K562 (cell line): ENCODE results near the gene NDUFAF3. TPM values are rescaled to one million over a fixed set of nuclear protein-coding genes. Genes with fewer than 3 reads are reported as not detected.

Experiments
- ARID2 ChIP-seq: fragments of 450-650 bp; IDR thresholded peaks from 2 replicates; pipeline ENCODE4 v1.6.1; 2017; ENCODE audit warnings: antibody characterized with exemption, mild to moderate bottlenecking
- CHD7 ChIP-seq: fragments of 200-600 bp; sonication (generic); IDR thresholded peaks from one replicate; pipeline ENCODE4 v1.6.1; 2012; ENCODE audit warnings: mild to moderate bottlenecking, low read depth, low read length, inconsistent platforms
- MNT ChIP-seq, 2 experiments: fragments of 450-650 bp; conservative IDR thresholded peaks; 2 replicates each; pipeline ENCODE4 v1.6.1; 2017; ENCODE audit warnings: mild to moderate bottlenecking in 2 of 2, moderate library complexity in 2 of 2
- NFXL1 ChIP-seq: fragments of 450-650 bp; formaldehyde crosslinking; IDR thresholded peaks from 2 replicates; pipeline ENCODE4 v1.4.0; 2021; ENCODE audit warnings: mild to moderate bottlenecking
- NUFIP1 ChIP-seq: fragments of 450-650 bp; IDR thresholded peaks from 2 replicates; pipeline ENCODE4 v1.6.1; 2018; ENCODE audit not compliant: partially characterized antibody
- RCOR1 ChIP-seq, 2 experiments: IDR thresholded peaks; 2 replicates each; pipeline ENCODE4 v1.6.1; 2012; ENCODE audit warnings: low read depth in 2 of 2, low read length in 2 of 2, borderline replicate concordance in 1 of 2, improper control_type of control experiment in 1 of 2
- SAFB2 ChIP-seq: fragments of 200-400 bp; formaldehyde crosslinking; IDR thresholded peaks from 2 replicates; pipeline ENCODE4 v1.6.1; 2018; ENCODE audit warnings: borderline replicate concordance, low read length, low read depth, moderate library complexity; ENCODE audit not compliant: severe bottlenecking
- SMAD3 ChIP-seq: fragments of 450-650 bp; formaldehyde crosslinking; conservative IDR thresholded peaks from 2 replicates; pipeline ENCODE4 v1.4.0; 2020; ENCODE audit warnings: mild to moderate bottlenecking
- STAG1 ChIP-seq: sonication (generic); formaldehyde crosslinking; IDR thresholded peaks from 2 replicates; pipeline ENCODE4 v1.5.0; 2020; ENCODE audit warnings: missing genetic modification reagents, borderline replicate concordance
- ZNF518B ChIP-seq: fragments of 250-450 bp; sonication (Bioruptor Pico); IDR thresholded peaks from 2 replicates; pipeline ENCODE4 v1.5.0; 2021; ENCODE audit warnings: mild to moderate bottlenecking, moderate library complexity
- ZNF699 ChIP-seq: fragments of 250-450 bp; sonication (Bioruptor Pico); IDR thresholded peaks from 2 replicates; pipeline ENCODE4 v1.8.0; 2021; ENCODE audit warnings: mild to moderate bottlenecking, moderate library complexity; ENCODE audit not compliant: insufficient replicate concordance
- polyA plus RNA-seq, 8 experiments: library from polyadenylated mRNA; depleted of rRNA in 4 of 8; stranded (reverse) in 5 of 8; unstranded in 3 of 8; fragments of >200 nt; fragmentation: Nextera tagmentation in 2 of 8; fragmentation: Illumina TruSeq in 1 of 8; extraction: Ambion mirVana in 2 of 8; extraction: Trizol in 1 of 8; gene quantifications; 2 replicates each; pipeline versions ENCODE4 v1.2.1 to v1.2.3, GENCODE V29; 2011 to 2014; ENCODE audit warnings: inconsistent platforms in 1 of 8, missing spikeins in 1 of 8
- total RNA-seq, 7 experiments: library from RNA; depleted of rRNA in 6 of 7; stranded (reverse); fragments of >200 nt in 6 of 7; fragmentation: Illumina TruSeq in 2 of 7; extraction: Trizol in 2 of 7; gene quantifications; 2 replicates each; pipeline versions ENCODE4 v1.2.1 to v1.2.3, GENCODE V29; 2011 to 2021; ENCODE audit warnings: low replicate concordance in 1 of 7

The NDUFAF3 gene
- total and polyA plus RNA-seq, 9 of the 15 experiments (the other 6 are each of a cell fraction or from before 2014, with no cell fraction given): 17.0 to 127 (median 36.3) TPM

- TF ChIP-seq ZNF518B (CRISPR knock-in tag) (no peak), NFXL1 (no peak), SAFB2 (no peak), ZNF699 (CRISPR knock-in tag) (no peak), STAG1 (CRISPR knock-in tag) (no peak), RCOR1 (IDR thresholded peaks at IDR 0.05; ENCODE audit: borderline replicate concordance in 1 of 2, low read depth in 2 of 2, low read length in 2 of 2) (no peak), ARID2 (no peak), MNT (conservative IDR thresholded peaks at IDR 0.05) (peak; percentile 67 to 74), NUFIP1 (no peak), SMAD3 (CRISPR knock-in tag) (0 out of 2 replicates have a peak, but pooled peaks have one; percentile 20), CHD7 (no peak)
Observed at GRCh38 chr3:49021213-49021812, 608 bp upstream of the NDUFAF3 start (continued).
